Activated CD4-positive, alpha-beta T cell treated with anti-CD3 and anti-CD28 coated beads, Interleukin-2, Interleukin-6, amounts not matched to agents 100 ng/mL and 50 ng/mL, durations not matched to agents 16 hours and 8 hours (primary cell): Measurements from ENCODE around the gene NEGR1.
"Not testable (repeated sequence)": the region's sequence is repeated elsewhere in the genome, so short reads cannot be mapped to it uniquely, and the experiment has no call there.

Source experiments
- DNase-seq: peaks from one replicate; pipeline ENCODE4 v3.0.0-alpha.2; 2020

Gene NEGR1

GRCh38 chr1:72282271-72283021 is at the start of gene NEGR1:
TSS of gene NEGR1 (minus strand) at chr1:72282539.
- DNase-seq: peak; percentile 80

DNA sequence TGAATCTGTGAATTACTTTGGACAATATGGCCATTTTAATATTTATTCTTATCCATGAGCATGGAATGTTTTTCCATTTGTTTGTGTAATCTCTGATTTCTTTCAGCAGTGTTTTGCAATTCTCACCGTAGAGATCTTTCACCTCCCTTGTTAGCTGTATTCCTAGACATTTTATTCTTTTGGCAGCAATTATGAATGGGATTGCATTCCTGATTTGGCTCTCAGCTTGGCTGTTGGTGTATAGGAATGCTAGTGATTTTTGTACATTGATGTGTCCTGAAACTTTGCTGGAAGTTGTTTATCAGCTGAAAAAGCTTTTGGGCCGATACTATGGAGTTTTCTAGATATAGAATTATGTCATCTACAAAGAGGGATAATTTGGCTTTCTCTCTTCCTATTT is 44.2 kb upstream of the NEGR1 start:
- DNase-seq: no peak

- DNase-seq: no peak
Measured at GRCh38 chr1:72324451-72324850, 42.1 kb upstream of the NEGR1 start.

GRCh38 chr1:72322910-72323309 is 40.6 kb upstream of the NEGR1 start:
- DNase-seq: no peak

DNA sequence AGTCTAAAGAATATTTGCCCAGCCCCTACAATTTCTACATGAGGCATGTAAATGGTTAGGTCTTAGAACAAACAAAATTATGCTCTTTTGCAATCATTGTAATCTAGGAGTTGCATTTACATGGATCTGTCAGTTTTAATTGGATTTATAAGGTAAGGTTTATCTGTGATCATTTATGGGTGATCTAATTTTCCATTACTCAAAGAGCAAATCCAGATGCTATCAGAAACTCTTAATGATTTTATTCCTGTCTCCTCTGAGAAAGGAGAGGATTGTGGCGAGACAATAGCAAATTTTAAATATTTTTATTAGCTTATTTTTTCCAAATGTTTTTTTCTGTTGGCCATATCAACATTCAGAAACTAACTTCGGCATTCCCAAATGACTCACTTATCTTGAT is 14.2 kb upstream of the NEGR1 start:
- no peak for DNase-seq

GRCh38 chr1:72288886-72289285 is 6.5 kb upstream of the NEGR1 start:
- DNase-seq: no peak

- DNase-seq: no peak
Measured at GRCh38 chr1:72286401-72286800, 4.1 kb upstream of the NEGR1 start.

DNA sequence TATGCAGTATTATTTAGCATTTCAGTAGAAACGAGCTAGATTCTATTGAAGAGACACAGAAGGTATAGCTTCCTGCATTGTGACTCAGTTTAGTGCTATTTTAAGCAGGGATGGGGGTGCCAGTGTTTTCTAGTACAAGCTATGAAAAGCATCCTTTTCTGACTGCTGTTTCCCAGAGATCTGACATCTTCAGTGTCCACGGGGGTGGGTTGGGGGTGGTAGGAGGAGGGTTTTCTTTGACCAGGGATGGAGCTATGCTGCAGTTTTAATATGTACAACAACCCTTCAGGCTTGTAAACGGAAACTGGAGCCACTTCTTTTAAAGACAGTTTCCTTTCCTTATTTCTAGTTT is 2.7 kb upstream of the NEGR1 start:
- no peak for DNase-seq

GRCh38 chr1:72284348-72285073 is 2.2 kb upstream of the NEGR1 start:
- peak; percentile 73 for DNase-seq

DNA sequence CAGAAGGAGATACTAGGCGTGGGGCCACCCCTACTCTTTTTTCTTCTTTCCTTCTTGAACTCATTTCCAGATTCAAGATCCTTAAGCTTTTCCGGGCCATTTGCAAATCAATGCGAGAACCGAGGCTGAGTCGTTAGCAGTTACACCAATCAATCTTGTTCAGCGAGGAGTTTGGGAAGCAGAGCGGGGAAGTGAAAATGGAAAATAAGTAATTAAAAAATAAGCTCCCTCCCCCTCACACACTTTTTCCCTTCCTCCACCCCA is 1.7 kb upstream of the NEGR1 start:
- no peak for DNase-seq

DNA sequence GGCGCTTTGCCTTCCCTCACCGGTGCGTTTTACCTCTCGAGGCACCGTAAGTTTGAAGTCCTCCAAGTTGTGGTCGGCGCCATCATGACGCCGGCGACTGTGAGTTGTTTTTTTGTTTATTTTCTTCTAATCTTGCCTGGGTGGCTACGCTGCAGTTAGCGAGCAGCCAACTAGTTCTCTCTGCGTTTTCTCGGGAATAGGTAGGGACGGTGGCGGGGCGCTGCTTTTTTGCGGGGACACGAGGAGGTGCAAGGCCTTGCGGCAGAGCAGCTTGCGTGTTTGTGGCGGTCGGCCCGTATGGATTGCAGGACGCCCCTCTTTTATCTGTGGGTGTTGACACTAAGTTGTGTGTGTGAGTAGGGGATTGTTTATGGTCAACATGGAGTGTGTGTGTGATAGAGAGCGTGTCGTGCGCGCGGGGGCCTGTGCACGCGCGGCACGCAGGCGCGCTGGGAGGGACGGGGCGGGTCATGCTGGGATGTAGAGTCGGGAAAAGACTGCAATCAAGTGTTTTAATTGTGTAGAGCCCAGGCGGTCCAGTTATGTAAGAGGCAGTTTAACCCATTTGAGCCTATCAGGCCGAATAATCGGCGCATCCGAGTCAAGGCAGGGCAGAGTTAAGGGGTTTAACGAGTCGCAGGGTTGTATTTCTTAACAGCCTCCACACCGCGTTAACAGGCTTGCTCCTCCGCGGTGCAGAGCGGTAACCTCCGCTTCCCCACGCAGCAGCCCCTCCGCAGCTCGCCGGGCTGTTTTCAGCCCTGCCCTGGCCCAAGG is 1.2 kb upstream of the NEGR1 start:
- peak; percentile 16 for DNase-seq

- no peak for DNase-seq
Measured at GRCh38 chr1:72283022-72283306, 625 bp upstream of the NEGR1 start.

GRCh38 chr1:72281637-72282270 is 585 bp downstream of the NEGR1 start:
- no peak for DNase-seq

GRCh38 chr1:72281144-72281543 is 1.2 kb downstream of the NEGR1 start:
- no peak for DNase-seq

GRCh38 chr1:72280711-72281110 is 1.6 kb downstream of the NEGR1 start:
- no peak for DNase-seq

DNA sequence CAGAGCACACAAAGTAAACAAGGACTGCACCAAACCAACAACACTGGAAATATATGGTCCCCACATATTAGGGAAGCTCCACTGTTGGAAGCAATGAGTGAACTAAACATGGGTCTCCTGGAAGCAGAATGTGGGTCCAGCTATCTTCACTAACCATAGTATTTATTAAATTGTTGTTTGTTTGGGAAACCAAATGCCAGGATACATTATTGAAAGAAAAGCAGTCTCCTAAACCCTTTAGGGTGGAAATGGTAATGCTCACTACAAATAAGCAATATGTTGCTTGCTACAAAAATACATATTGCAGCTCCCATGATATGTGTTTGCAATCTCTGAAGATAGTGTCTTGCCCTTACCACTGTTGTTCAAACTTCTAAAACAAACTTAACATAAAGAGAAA is 2.2 kb downstream of the NEGR1 start:
- DNase-seq: no peak

DNA sequence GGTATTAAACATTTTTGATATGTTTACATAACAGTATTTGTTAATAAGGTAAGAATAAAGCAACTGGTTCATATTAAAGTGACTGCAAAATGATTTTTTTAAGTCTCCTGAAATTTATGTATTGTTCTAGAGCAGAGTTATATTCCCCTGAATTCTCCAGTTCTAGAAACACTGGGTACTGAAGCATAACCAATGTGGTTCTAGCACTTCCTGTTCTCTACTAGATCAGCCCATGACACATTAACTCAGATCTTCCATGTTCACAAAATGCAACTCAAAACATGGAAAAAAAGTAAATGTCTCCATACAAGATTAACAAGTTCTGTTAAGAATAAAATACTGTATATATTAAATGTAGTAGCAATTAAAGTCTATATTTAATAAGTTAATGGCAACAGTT is 3.9 kb downstream of the NEGR1 start:
- DNase-seq: no peak

DNA sequence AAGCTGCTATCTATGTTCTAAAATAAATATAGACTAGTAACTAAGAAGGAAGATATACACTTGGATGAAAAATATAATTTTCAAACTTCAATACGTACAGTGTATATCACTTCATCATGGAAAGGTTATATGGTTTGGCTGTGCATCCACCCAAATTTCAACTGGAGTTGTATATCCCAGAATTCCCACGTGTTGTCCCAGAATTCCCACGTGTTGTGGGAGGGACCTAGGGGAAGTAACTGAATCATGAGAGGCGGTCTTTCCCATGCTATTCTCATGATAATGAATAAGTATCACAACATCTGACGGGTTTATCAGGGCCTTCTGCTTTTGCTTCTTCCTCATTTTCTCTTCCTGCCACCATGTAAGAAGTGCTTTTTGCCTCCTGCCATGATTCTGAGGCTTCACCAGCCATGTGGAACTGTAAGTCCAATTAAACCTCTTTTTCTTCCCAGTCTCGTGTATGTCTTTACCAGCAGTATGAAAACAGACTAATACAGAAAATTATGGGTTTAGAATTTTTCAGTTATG is 10.7 kb downstream of the NEGR1 start:
- DNase-seq: no peak

- no peak for DNase-seq
Measured at GRCh38 chr1:72262735-72263134, 19.6 kb downstream of the NEGR1 start.

DNA sequence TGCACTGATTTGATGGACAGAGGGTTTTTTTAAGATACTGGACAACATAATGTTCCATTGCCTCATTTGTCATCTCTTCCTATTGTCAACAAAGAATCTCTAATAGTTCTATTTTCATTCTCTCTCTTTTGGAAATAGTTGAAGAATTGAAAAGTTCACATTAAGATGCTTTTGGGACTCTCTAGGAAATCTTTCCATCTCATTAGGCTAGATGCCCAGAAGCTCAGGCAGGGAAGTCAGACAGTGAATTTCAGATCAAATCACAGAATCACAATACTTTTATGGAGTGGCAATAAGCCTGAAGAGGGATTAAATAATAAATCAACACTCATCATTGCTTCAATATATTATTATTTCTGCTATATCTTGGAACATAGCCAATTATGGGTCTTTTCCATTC is 29.2 kb downstream of the NEGR1 start:
- DNase-seq: no peak

DNA sequence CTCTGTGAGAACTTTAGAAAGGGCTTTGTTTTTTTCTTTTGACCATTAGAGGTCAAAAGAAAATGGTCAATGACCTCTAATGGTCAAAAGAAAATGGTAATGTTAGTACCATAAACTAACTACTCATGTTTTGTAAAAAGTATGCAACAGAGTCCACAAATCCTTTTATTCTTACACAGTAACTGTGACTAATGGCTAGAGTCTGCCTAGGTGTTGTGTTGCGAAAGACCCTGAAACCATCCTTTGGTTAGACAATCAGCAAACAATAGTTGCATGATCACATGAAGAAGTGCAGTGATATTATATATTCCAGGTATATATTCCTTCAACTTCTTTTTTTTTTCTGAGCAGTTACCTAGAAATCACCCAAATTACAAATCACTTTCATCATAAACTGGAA is 40.9 kb downstream of the NEGR1 start:
- no peak for DNase-seq

GRCh38 chr1:72235931-72236330 is 46.4 kb downstream of the NEGR1 start:
- DNase-seq: not testable (repeated sequence)

- DNase-seq: no peak
Measured at GRCh38 chr1:72235062-72235461, 47.3 kb downstream of the NEGR1 start.

DNA sequence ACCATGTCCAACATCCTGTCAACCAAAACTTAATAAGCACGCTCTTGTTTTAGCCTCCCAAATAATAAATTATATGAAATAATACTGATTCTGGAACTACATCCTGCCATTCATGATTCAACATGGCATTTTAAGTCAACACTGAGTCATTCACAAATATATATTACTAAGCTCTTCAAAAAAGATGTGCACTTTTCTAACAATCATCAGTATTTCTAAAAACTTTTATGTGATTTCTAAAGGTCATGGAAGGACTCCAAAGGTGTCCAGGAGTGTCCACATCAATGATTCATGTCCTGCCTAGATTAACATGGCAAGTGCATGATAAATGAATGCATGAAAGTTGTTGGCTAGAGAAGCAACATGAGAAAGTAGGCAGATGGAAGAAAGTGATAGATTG is 51.6 kb downstream of the NEGR1 start:
- no peak for DNase-seq
